AG04450 (cell line): ENCODE results near the gene DIPK1A. TPM values are rescaled to one million over a fixed set of nuclear protein-coding genes. Genes with fewer than 3 reads are reported as not detected.
"Not testable (repeated sequence)": the region's sequence is repeated elsewhere in the genome, so short reads cannot be mapped to it uniquely, and the experiment has no call there.

Experiments
- CTCF ChIA-PET: fragments of 300-600, 350-600 bp; formaldehyde crosslinking; extraction: SDS; loops from one replicate; lab custom pipeline; 2022; ENCODE audit warnings: antibody characterized with exemption, inconsistent platforms; lab: Charles Lee
- POLR2A ChIA-PET: fragments of 350-600 bp; formaldehyde crosslinking; extraction: SDS; loops from one replicate; lab custom pipeline; 2021; ENCODE audit warnings: antibody characterized with exemption, inconsistent platforms; lab: Yijun Ruan, JAX
- DNase-seq: peaks from one replicate; pipeline ENCODE4 v3.0.0-alpha.2; 2011; ENCODE audit warnings: low read depth, low spot score
- H3K27ac ChIP-seq: one replicate; pipeline ENCODE4 v1.5.1; 2012; ENCODE audit warnings: low read depth, low read length, control low read depth
- H3K27me3 ChIP-seq: one replicate; pipeline ENCODE4 v1.6.0; 2012; ENCODE audit warnings: low read length; ENCODE audit not compliant: control insufficient read depth, insufficient read depth
- H3K4me3 ChIP-seq: 2 replicates; pipeline ENCODE4 v1.5.1; 2011; ENCODE audit warnings: mild to moderate bottlenecking, low read depth, low read length, control low read depth
- H3K9me3 ChIP-seq: 2 replicates; pipeline ENCODE4 v1.5.1; 2012; ENCODE audit warnings: low read length; ENCODE audit not compliant: control insufficient read depth, insufficient read depth
- CTCF ChIP-seq: IDR thresholded peaks from 2 replicates; pipeline ENCODE4 v1.5.1; 2011; ENCODE audit warnings: low read depth, low read length, control low read depth, inconsistent platforms
- polyA plus RNA-seq: library from polyadenylated mRNA; depleted of rRNA; stranded (reverse); fragments of >200 nt; gene quantifications from 2 replicates; pipeline ENCODE4 v1.2.3, GENCODE V29; 2011

Gene DIPK1A
- polyA plus RNA-seq, 1 experiment: 50.8 TPM

DNA sequence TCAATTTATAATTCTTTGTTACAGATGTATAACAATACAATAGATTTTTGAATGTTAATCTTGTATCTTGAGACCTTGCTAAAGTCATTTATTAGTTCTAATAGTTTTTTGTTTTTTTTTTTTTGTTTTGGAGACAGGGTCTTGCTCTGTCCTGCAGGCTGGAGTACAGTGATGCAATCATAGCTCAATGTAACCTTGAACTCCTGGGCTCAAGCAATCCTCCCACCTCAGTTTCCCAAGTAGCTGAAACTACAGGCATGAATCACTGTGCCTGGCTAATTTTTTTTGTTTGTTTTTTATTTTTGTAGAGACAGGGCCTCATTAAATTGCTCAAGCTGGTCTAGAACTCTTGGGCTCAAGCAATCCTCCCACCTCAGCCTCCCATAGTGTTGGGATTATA lies 26.2 kb upstream of the DIPK1A start:
- ChIA-PET CTCF (interaction anchor here (1.3 to 2.5 kb wide), 2 partner anchors 98 to 129 kb away, joined by 3 to 18 read pairs; no protein-coding TSS in a partner anchor), POLR2A (no interaction called here)
- no peak for TF ChIP-seq CTCF
- Histone ChIP-seq H3K9me3 (peaks cover 3% of the 10 kb centered on the region), H3K4me3 (no peak overlapping the region), H3K27me3 (peaks cover 3% of the 10 kb centered on the region), H3K27ac (no peak overlapping the region)
- DNase-seq: no peak

DNA sequence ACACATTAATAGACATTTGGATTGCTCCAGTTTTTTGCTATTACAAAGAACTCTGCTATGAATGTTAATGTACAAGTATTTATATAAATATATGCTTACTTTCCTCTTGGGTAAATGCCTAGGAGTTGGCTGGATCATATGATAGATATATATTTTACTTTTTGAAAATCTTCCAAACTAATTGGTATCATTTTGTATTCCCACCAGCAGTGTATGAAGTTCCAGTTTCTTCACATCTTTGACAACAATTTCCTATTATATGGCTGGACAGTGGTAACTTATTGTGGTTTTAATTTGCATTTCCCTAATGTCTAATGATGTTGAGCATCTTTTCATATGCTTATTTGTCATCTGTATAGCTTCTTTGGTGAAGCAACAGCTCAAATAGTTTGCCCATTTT lies 23.8 kb upstream of the DIPK1A start:
- CTCF ChIA-PET: interaction anchor here (1.1 to 1.6 kb wide), 3 partner anchors 9 to 126 kb away, joined by 3 to 10 read pairs (median 4); no protein-coding TSS in a partner anchor
- POLR2A ChIA-PET: no interaction called here

GRCh38 chr1:92980732-92981647 lies 19.7 kb upstream of the DIPK1A start:
- ChIA-PET CTCF (interaction anchor here (0.8 to 3.3 kb wide), 3 partner anchors 11 to 122 kb away, joined by 5 to 17 read pairs (median 14); no protein-coding TSS in a partner anchor), POLR2A (no interaction called here)
- Histone ChIP-seq H3K27ac (no peak overlapping the region), H3K9me3 (peaks cover 7% of the 10 kb centered on the region), H3K27me3 (peaks cover 3% of the 10 kb centered on the region), H3K4me3 (no peak overlapping the region)
- DNase-seq: no peak
- no peak for TF ChIP-seq CTCF

More for the DNA sequence above, 23.8 kb upstream of the DIPK1A start:
- no peak overlapping the region for H3K4me3 ChIP-seq
- peaks cover 7% of the 10 kb centered on the region for H3K9me3 ChIP-seq
- H3K27me3 ChIP-seq: peaks cover 3% of the 10 kb centered on the region
- no peak for DNase-seq
- TF ChIP-seq CTCF: no peak
- H3K27ac ChIP-seq: no peak overlapping the region

- TF ChIP-seq CTCF: no peak
- H3K9me3 ChIP-seq: no peaks in the 10 kb centered on the region
- ChIA-PET CTCF (interaction anchor here (0.6 to 1.7 kb wide), 7 partner anchors 14 to 117 kb away, joined by 3 to 10 read pairs (median 5); no protein-coding TSS in a partner anchor), POLR2A (no interaction called here)
- H3K27ac ChIP-seq: no peak overlapping the region
- DNase-seq: no peak
- no peak overlapping the region for H3K4me3 ChIP-seq
- peaks cover 9% of the 10 kb centered on the region for H3K27me3 ChIP-seq
Observed at GRCh38 chr1:92975551-92976232, 14.4 kb upstream of the DIPK1A start.

DNA sequence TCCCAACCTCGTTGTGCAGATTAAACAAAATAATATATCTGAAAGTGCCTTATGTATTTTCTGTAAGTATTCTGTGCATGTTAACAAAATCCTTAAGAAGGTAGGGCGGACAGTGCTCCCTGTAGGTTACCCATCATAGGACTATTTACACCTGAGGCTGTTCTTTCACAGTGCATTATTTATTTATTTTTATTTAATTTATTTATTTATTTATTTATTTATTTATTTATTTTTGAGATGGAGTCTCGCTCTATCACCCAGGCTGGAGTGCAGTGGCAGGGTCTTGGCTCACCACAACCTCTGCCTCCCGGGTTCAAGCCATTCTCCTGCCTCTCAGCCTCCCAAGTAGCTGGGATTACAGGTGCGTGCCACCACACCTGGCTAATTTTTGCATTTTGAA lies 12.8 kb upstream of the DIPK1A start:
- CTCF ChIA-PET: interaction anchor here (0.6 to 1.7 kb wide), 4 partner anchors 14 to 115 kb away, joined by 3 to 10 read pairs (median 4); no protein-coding TSS in a partner anchor
- H3K9me3 ChIP-seq, POLR2A ChIA-PET, H3K4me3 ChIP-seq, DNase-seq, H3K27ac ChIP-seq, H3K27me3 ChIP-seq: not testable (repeated sequence)
